Activated T-cell treated with anti-CD3 and anti-CD28 coated beads, Interleukin-2, amount 50 U/mL, for 24 hours (primary cell): Measurements from ENCODE around the gene TNNI2.

ENCODE experiments used
- DNase-seq: peaks from one replicate; pipeline ENCODE4 v3.0.0-alpha.2; 2020
- H3K27ac Mint-ChIP-seq: 2 replicates; pipeline ENCODE4 v1.8.0; 2020; ENCODE audit warnings: mild to moderate bottlenecking, mixed read lengths
- H3K27me3 Mint-ChIP-seq: 2 replicates; pipeline ENCODE4 v1.8.0; 2020; ENCODE audit warnings: mixed read lengths
- H3K36me3 Mint-ChIP-seq: 2 replicates; pipeline ENCODE4 v1.8.0; 2020; ENCODE audit warnings: low read depth, mixed read lengths
- H3K4me1 Mint-ChIP-seq: 2 replicates; pipeline ENCODE4 v1.8.0; 2020; ENCODE audit warnings: low read depth, mixed read lengths
- H3K4me3 Mint-ChIP-seq: 2 replicates; pipeline ENCODE4 v1.8.0; 2020; ENCODE audit warnings: mild to moderate bottlenecking, moderate library complexity, mixed read lengths
- H3K9me3 Mint-ChIP-seq: 2 replicates; pipeline ENCODE4 v1.8.0; 2020; ENCODE audit warnings: mixed read lengths

Gene TNNI2

DNA sequence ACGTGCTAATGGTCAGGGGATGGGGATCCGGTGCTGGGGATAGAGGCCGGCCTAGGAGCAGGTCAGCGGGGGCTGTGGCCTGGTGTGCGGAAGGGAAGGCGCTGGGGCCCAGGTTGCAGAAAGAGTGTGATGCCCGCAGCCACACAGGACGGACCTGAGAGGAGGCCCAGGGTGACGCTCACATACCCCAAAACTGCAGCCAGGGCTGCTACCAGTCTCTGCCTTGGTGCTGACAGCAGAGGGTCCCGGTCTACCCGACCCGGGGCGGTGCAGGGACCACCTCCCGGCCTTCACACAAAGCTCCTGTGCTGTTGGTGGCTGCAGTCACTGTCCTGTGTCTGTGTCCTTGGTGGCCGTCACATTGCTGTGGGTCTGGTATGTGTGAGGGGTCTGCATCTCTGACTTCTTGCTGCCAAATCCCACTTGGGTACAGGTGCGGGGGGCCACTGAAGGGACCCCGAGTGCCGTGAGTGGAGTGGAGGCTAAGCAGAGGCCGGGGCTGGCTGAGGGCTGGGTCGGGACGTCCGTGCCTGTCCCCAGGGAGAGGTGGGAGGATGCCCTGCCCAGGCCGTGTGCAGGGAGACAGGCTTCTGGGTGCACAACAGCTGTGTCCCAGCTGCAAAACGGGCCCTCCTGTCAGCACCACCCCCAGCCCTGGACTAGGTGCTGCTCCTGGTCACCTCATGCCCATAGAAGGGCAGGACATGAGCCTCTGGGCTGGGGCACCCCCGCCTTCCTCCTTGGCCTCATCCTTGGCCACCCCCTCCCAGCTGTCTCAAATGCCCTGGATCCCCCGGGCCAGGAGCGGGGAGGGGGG lies 15.6 kb downstream of the TNNI2 start:
- Mint-ChIP-seq H3K4me3 (peak overlapping the region; percentile 94), H3K9me3 (no peaks in the 10 kb centered on the region), H3K4me1 (peaks cover 78% of the 10 kb centered on the region), H3K27ac (peak overlapping the region; percentile 95), H3K36me3 (peaks cover 21% of the 10 kb centered on the region), H3K27me3 (no peaks in the 10 kb centered on the region)
- DNase-seq = peak; percentile 56

DNA sequence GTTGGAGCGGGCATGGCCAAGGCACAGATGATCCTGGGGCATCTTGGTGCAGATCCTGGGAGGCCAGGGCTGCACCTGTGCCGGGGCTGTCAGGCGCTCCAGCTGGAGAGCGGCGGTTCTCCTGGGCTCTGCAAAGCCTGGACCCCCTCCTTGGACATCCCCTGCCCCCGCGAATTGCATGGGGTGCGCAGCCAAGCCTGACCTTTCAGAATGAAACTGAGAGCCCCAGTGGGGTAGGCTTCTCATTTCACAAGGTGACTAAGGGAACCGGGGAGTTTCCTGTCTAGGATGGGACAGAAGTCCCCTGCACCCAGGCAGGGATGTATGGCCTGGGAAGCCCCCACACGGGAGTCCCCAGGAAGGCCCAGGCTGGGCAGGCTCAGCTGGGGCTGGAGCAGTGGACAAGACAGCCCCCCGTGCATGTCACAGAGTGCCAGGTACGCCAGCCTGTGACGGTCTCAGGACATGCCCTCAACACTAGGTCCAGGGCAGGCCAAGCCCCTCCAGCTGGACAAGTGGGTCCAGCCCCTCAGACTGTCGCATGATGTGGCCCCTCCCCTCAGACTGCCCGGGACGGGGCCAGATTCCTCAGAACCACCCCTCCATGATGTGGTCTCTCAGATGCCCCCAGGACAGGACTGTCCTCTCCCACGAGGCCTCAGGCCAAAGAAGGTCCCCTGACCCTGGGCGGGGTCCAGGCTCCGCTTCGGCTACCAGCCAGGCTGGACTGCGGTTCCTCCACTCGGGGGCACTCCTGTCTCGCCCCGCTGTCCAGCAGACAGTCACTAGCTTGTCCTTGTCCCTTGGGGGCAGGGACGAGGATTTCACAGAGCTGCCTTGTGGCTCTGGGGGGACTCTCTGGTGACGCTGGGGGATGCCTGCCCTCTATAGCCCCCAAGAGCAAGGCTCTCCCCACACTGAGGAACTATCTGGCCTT lies 16.4 kb downstream of the TNNI2 start:
- Mint-ChIP-seq H3K4me1 (peaks cover 70% of the 10 kb centered on the region), H3K27me3 (no peaks in the 10 kb centered on the region), H3K27ac (peak overlapping the region; percentile 52), H3K4me3 (peak overlapping the region; percentile 94), H3K36me3 (peaks cover 22% of the 10 kb centered on the region), H3K9me3 (no peaks in the 10 kb centered on the region)
- DNase-seq = peak; percentile 68

DNA sequence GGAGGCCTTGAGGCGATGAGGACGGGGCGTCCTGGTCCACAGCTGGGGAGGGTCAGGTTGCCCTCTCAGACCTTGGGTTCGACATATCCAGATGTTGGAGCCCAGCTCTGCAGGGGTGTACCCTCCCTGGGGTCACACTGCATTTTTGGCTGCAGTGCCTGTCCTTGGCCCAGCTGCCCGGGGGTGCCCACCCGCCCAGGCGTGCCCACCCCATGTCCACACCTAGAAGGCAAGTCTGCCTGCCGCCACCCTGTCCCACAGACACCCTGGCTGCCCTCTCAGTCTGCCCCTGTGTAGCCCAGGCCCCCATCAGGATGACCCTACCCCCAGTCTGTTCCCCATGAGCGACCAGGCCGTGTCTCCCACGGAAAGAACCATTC lies 17.1 kb downstream of the TNNI2 start:
- H3K4me3 Mint-ChIP-seq = no peak overlapping the region
- H3K27ac Mint-ChIP-seq = peak overlapping the region; percentile 82
- H3K36me3 Mint-ChIP-seq = peaks cover 22% of the 10 kb centered on the region
- no peaks in the 10 kb centered on the region for H3K9me3 Mint-ChIP-seq
- H3K4me1 Mint-ChIP-seq = peaks cover 64% of the 10 kb centered on the region
- no peak for DNase-seq
- H3K27me3 Mint-ChIP-seq = no peaks in the 10 kb centered on the region

DNA sequence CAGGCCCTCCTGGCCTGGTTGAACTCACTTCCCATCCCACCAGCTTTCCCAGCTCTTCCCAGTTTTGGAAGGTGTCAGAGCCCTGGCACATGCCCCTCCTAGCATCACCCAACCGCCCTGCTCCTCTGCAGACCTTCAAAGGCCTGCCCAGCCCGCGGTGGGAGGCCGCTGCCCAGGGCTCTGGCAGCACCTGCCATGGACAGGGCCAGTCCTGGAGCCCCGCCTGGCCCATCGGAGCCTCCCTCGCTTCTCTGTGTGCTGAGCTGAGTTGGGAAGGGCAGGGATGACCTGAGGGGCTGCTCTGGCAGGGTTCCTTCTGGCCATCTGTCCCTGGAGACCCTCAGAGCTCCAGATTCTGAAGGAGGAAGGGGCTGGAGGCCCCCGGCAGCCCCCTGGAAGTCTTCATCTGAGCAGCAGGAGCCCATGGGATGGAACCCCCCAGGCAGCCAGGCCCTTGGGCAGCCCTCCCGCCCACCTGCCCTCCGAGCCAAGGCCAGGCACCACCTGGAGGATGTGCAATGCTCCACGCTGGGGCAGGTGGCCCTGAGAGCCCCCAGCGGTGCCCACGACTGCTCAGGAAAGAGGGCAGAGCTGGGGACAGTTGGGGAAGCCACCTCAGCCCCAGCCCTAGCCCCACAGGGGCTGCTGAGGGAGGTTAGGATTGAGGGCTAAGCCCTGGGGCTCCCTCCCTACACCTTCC lies 17.7 kb downstream of the TNNI2 start:
- no peak for DNase-seq
- Mint-ChIP-seq H3K9me3 (no peaks in the 10 kb centered on the region), H3K27ac (peak overlapping the region; percentile 82), H3K4me1 (peaks cover 58% of the 10 kb centered on the region), H3K36me3 (peaks cover 22% of the 10 kb centered on the region), H3K27me3 (no peaks in the 10 kb centered on the region), H3K4me3 (no peak overlapping the region)

DNA sequence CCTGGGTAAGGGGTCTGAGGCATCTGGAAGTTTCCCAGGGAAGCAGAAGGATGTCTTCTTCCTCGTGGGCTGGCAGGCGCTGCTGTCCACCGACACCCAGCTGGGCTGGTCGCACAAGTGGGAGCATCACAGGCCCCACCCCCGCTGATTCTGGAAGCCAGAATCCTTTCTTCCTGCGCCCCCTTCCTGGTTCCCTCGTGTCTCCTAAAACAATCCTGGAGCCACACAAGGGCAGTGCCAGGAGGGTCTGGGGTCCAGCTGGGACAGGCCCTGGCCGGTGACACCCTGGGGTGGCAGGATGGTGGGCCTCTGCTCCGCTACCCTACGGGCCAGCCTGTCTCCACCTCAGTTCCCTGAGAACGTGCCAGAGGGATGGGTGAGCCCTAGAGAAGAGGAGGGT lies 18.3 kb downstream of the TNNI2 start:
- Mint-ChIP-seq H3K27ac (no peak overlapping the region), H3K4me1 (peaks cover 52% of the 10 kb centered on the region), H3K9me3 (no peaks in the 10 kb centered on the region), H3K27me3 (no peaks in the 10 kb centered on the region), H3K36me3 (peaks cover 22% of the 10 kb centered on the region), H3K4me3 (no peak overlapping the region)
- DNase-seq = no peak

DNA sequence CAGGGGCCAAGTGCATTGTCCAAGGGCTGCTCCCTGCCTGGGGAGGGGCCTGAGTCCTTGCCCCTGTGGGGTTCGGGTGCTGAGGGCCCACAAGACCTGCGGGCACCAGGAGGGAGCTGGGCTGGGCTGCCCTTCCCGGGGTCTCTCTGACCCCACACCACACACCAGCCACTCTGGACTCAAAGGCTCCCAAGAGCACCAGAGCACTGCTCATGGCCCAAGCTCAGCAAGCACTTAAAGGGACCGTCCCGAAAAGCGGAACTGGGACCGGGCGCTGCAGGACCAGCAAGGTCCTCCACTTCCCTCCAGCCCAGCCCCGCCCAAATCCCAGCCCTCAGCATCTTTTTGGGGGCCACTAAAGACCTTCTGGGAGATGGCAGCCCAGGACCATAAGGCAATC lies 19.4 kb downstream of the TNNI2 start:
- no peak overlapping the region for H3K27ac Mint-ChIP-seq
- H3K4me1 Mint-ChIP-seq = peaks cover 41% of the 10 kb centered on the region
- no peaks in the 10 kb centered on the region for H3K27me3 Mint-ChIP-seq
- peaks cover 22% of the 10 kb centered on the region for H3K36me3 Mint-ChIP-seq
- no peak overlapping the region for H3K4me3 Mint-ChIP-seq
- H3K9me3 Mint-ChIP-seq = no peaks in the 10 kb centered on the region
- DNase-seq = no peak

DNA sequence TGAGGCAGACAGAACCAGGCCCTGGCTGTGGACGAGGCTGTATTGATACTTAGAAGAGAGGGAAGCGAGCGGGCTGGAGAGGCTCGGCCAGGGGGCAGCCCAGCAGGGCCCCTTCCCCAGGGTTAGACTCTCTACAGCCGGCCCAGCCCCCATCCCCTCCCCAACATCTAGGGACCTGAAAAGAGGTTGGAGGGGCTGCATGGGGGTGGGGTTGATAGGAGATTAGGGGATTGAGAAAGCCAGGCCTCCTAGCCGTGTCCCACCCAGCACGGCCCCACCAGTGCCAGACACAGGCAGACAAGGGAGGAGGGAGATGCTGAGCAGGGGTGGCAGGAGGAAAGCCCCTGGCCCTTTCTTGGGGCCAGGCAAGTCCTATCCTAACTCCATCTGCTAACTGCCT lies 19.8 kb downstream of the TNNI2 start:
- H3K36me3 Mint-ChIP-seq = peaks cover 21% of the 10 kb centered on the region

DNA sequence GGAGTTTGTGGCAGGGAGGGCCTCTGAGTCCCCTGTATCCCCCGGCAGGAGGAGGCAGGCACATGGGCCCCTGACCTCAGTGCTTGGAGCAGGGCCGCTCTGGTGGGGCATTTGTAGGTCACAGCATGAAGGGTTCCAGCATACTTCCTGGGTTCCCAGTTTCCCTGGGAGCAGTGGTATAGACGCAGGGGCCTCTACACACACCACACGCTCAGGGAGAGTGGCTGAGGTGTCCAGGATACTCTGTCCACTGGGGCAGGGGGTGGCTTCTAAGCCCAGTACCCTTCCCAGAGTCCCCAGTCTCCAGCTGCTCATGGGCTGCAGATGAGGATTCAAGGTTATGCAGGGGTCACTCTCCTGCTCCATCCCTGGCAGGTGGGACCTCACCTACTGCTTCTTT lies 20.2 kb downstream of the TNNI2 start:
- Mint-ChIP-seq H3K9me3 (no peaks in the 10 kb centered on the region), H3K36me3 (peaks cover 16% of the 10 kb centered on the region), H3K4me3 (no peak overlapping the region)

More for the DNA sequence above, 19.8 kb downstream of the TNNI2 start:
- Mint-ChIP-seq H3K4me3 (no peak overlapping the region), H3K4me1 (peaks cover 39% of the 10 kb centered on the region), H3K27me3 (no peaks in the 10 kb centered on the region), H3K9me3 (no peaks in the 10 kb centered on the region), H3K27ac (no peak overlapping the region)
- no peak for DNase-seq

DNA sequence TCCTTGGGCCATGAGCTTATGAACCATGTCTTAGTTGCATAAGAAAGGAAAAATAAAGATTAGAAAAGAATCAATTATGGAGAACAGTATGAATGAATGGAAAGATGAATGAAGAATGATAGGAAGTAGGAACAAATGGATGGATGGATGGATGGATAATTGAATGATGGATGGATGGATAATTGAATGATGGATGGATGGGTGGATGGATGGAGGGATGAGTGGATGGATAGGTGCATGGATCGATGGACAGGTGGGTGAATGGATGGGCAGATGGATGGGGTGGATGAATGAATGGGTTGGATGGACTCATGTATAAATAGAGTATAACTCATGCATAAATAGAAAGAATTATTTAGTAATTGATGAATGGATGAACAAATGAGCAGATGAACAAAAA lies 21.3 kb downstream of the TNNI2 start:
- no peaks in the 10 kb centered on the region for H3K9me3 Mint-ChIP-seq
- no peaks in the 10 kb centered on the region for H3K27me3 Mint-ChIP-seq
- H3K4me1 Mint-ChIP-seq = peaks cover 35% of the 10 kb centered on the region
- H3K27ac Mint-ChIP-seq = no peak overlapping the region
- peaks cover 12% of the 10 kb centered on the region for H3K36me3 Mint-ChIP-seq
- no peak for DNase-seq
- H3K4me3 Mint-ChIP-seq = no peak overlapping the region

More for the DNA sequence above, 20.2 kb downstream of the TNNI2 start:
- DNase-seq = no peak
- Mint-ChIP-seq H3K4me1 (peaks cover 37% of the 10 kb centered on the region), H3K27me3 (no peaks in the 10 kb centered on the region), H3K27ac (no peak overlapping the region)

DNA sequence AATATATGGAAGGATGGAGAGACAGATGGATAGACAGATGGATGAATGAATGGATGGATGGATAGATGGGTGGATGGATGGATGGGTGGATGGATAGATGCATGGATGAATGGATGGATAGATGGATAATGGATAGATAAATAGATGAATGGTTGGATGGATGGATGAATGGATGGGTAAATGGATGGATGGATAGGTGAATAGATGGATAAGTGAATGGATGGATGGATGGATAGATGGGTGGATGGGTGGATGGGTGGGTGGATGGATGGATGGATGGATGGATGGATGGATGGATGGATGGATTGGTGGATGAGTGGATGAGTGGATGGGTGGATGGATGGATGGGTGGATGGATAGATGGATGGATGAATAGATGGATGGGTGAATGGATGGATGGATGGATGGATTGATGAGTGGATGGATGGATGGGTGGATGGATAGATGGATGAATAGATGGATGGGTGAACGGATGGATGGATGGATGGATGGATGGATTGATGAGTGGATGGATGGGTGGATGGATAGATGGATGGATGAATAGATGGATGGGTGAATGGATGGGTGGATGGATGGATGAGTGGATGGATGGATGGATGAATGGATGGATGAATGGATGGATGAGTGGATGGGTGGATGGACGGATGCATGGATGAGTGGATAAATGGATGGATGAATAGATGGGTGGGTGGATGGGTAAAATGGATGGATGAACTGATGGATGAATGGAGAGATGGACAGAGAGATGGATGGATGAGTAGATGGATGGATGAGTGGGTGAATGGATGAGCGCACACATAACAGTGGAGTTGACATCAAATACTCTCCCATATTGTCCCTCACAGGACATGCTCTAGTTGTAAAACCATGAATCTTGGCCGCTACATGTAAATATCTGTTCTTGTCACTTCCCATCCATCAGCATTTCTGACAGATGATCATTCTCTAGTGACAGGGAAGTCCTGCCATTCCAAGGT lies 22.9 kb downstream of the TNNI2 start:
- H3K36me3 Mint-ChIP-seq = peaks cover 13% of the 10 kb centered on the region
- DNase-seq = no peak
- H3K4me3 Mint-ChIP-seq = no peak overlapping the region
- H3K27ac Mint-ChIP-seq = no peak overlapping the region
- no peaks in the 10 kb centered on the region for H3K9me3 Mint-ChIP-seq
- peaks cover 36% of the 10 kb centered on the region for H3K4me1 Mint-ChIP-seq
- H3K27me3 Mint-ChIP-seq = no peaks in the 10 kb centered on the region

DNA sequence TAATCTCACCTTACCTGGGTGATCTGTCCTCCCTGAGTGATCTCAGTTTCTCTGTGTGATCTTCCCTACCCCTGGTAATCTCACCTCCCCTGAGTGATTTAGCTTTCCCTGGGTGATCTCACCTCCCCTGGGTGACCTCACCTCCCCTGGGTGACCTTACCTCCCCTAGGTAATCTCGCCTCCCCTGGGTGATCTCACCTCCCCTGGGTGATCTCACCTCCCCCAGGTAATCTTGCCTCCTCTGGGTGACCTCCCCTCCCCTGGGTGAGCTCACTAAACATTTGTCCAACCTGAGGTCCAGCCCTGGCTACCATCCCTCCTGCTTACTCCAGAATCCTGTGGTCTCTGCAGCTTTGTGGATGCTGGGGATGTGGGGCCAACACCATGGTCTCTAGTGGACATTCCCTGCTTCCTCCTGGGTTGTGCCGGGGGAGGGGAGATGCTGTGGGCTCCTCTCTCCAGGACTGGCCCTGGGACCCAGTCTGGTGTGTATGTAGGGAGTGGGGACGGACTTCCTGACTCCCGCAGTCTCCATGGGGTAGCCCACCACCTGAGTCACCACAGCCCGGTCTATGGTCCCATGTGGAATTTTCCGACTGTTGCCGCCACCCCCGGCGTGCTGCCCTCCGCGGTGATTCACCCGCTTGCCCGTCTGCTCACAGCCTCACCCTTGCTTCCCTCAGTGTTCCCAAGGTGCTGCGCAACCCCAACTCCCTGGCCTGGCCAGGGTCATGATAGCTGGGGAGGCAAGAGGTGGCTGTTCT lies 24.0 kb downstream of the TNNI2 start:
- peaks cover 36% of the 10 kb centered on the region for H3K4me1 Mint-ChIP-seq
- H3K4me3 Mint-ChIP-seq = no peak overlapping the region
- no peaks in the 10 kb centered on the region for H3K9me3 Mint-ChIP-seq
- DNase-seq = no peak
- H3K27me3 Mint-ChIP-seq = no peaks in the 10 kb centered on the region
- peaks cover 13% of the 10 kb centered on the region for H3K36me3 Mint-ChIP-seq
- peak overlapping the region; percentile 66 for H3K27ac Mint-ChIP-seq

DNA sequence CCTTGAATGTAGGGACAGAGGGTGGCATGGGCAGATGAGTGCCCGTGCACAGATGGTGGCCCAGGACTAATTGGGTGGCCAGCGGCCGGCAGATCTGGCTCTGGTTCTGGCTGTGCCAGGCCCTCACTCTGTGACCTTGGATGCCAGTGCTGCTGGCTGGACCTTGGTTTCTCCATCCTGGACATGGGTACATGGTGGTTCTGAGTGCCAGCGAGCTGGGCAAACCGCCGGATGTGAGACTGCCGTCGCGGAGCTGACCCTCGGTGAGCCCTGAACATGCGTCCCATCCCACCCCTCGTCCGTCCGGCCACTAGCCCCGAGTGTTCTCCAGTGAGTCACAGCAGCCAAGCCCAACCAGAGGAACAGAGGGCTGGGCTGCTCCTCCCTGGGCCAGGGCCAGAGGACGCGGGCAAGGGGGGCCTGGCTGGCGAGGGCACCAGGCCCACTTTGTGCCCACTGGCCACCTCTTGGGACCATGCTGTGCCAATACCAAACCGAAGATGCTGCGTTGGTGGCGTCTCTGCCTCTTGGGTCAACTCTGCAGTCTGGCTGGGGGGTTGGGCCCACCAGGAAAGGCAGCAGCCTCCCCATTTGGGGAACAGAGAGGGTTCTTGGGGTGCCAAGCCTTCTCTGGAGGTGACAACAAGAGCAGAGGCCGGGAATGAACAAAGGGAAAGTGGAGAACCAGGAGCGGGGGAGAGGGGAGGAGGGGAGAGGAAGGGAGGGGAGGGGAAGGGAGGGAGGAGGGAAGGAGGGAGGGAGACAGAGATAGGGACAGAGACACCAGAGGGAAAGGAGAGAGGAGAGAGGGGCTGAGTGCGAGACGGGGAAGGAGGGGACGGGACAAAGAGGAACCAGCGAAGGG lies 24.8 kb downstream of the TNNI2 start:
- Mint-ChIP-seq H3K27me3 (no peaks in the 10 kb centered on the region), H3K27ac (peak overlapping the region; percentile 66), H3K4me1 (peaks cover 34% of the 10 kb centered on the region), H3K4me3 (no peak overlapping the region), H3K36me3 (peaks cover 13% of the 10 kb centered on the region), H3K9me3 (no peaks in the 10 kb centered on the region)
- no peak for DNase-seq
